Naive thymus-derived CD8-positive, alpha-beta T cell (primary cell): ENCODE data around the gene TTC32. TPM values are rescaled to one million over a fixed set of nuclear protein-coding genes. Genes with fewer than 3 reads are reported as not detected.
A peak's percentile ranks its signal among the peaks of the same experiment; 100 is the strongest.
"Not testable (repeated sequence)": the region's sequence is repeated elsewhere in the genome, so short reads cannot be mapped to it uniquely, and the experiment has no call there.

Experiments used
- ATAC-seq, 2 donors: fragments of 150-1000 bp; cut with Tn5 transposase in 1 of 2; sonication (Bioruptor Pico), chemical (Tn5 transposase) in 1 of 2; 1 replicate in 1 of 2; 2 replicates in 1 of 2; pipeline ENCODE4 v1.10.0; 2021; ENCODE audit warnings: mild to moderate bottlenecking in 2 of 2, moderate library complexity in 2 of 2
- POLR2A ChIA-PET: fragments of 350-600 bp; sonication (Branson Sonifier 250); formaldehyde crosslinking; loops from one replicate; lab custom pipeline; 2021; ENCODE audit warnings: antibody characterized with exemption; lab: Charles Lee
- DNase-seq, 10 donors: peaks; one replicate each; pipeline versions ENCODE4 v3.0.0 to v3.0.0-alpha.2; 2020 to 2022
- H3K27ac Mint-ChIP-seq, 10 donors: one replicate each; pipeline ENCODE4 v1.8.0; 2020 to 2022; ENCODE audit warnings: mild to moderate bottlenecking in 10 of 10, mixed read lengths in 10 of 10, moderate library complexity in 4 of 10, inconsistent platforms in 1 of 10
- H3K27me3 Mint-ChIP-seq, 5 donors: one replicate each; pipeline ENCODE4 v1.8.0; 2021 to 2022; ENCODE audit warnings: mixed read lengths in 5 of 5
- H3K36me3 Mint-ChIP-seq, 3 donors: one replicate each; pipeline ENCODE4 v1.8.0; 2020 to 2022; ENCODE audit warnings: mixed read lengths in 3 of 3, mild to moderate bottlenecking in 2 of 3, inconsistent platforms in 1 of 3
- H3K4me1 Mint-ChIP-seq, 4 donors: one replicate each; pipeline ENCODE4 v1.8.0; 2021 to 2022; ENCODE audit warnings: mixed read lengths in 4 of 4
- H3K4me3 Mint-ChIP-seq, 10 donors: one replicate each; pipeline ENCODE4 v1.8.0; 2020 to 2022; ENCODE audit warnings: mild to moderate bottlenecking in 10 of 10, mixed read lengths in 10 of 10, moderate library complexity in 6 of 10, inconsistent platforms in 1 of 10
- H3K9me3 Mint-ChIP-seq, 9 donors: one replicate each; pipeline ENCODE4 v1.8.0; 2020 to 2022; ENCODE audit warnings: mixed read lengths in 9 of 9, mild to moderate bottlenecking in 3 of 9, inconsistent platforms in 1 of 9, moderate library complexity in 1 of 9
- polyA plus RNA-seq, 3 donors: library from polyadenylated mRNA; unstranded; fragments of 300-500 nt; fragmentation: Illumina TruSeq; gene quantifications; one replicate each; pipeline ENCODE4 v1.2.3, GENCODE V29; 2021
- total RNA-seq, 8 experiments: library from RNA in 2 of 8; stranded (reverse) in 2 of 8; gene quantifications; one replicate each; pipeline ENCODE4 v1.2.3 and lab custom pipeline; 2021 to 2026

The TTC32 gene
- total and polyA plus RNA-seq, 5 experiments from 2014 or later, result 21.9 to 66.5 (median 37.0) TPM

DNA sequence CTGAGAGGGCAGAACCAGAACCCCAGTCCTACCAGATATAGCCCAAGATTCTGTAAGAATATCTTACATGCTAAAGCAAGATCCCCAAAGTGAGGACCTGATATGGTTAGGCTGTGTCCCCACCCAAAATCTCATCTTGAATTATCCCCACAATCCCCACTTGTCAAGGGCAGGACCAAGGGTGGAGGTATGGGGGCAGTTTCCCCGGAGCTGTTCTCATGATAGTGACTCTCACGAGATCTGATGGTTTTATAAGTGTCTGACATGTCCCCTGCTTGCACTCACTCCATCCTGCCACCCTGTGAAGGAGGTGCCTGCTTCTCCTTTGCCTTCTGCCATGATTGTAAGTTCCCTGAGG is 19.9 kb downstream of the TTC32 start:
- POLR2A ChIA-PET, result no interaction called here
- H3K27me3 Mint-ChIP-seq, result no peaks in the 10 kb centered on the region
- H3K27ac Mint-ChIP-seq, result peak overlapping the region in 5 of 10 donors; percentile 12 to 75 (median 16)

DNA sequence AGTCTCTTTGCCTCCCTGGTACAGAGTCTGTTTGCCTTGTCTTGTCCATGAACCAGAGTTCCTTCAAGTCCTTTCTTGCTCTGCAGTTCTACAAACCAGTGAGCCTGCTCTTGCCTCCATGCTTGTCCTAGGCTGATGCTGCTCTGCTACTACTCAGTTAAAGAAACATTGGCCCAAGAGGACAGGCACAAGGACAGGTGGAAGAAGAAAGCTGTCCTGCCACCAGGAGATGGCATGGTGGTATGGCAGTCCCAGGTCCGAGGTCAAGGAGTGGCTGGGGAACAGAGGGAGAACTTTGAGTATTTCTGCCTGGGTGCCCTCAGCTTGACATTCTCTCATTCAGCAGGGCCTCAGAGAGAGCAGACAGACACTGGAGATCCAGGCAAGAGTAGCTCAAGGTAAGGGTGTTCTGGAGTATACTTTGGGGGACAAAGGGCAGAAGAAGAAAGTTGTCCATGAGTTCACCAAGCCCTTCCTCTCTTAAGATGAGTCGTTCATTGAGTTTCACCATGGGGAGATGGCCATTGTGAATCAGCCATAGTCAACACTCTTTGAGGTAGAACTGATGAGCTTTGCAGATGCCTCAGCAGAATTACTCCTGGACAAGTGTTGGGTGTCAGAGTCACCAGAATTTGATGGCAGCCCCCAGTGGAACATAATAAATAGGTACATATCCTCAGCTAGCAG is 20.4 kb downstream of the TTC32 start:
- DNase-seq (no peak), ATAC-seq (no peak)
- no peaks in the 10 kb centered on the region for H3K27me3 Mint-ChIP-seq
- no peak overlapping the region for H3K4me3 Mint-ChIP-seq
- H3K27ac Mint-ChIP-seq, result peak overlapping the region in 6 of 10 donors; percentile 11 to 67 (median 20)
- POLR2A ChIA-PET, result no interaction called here
- H3K9me3 Mint-ChIP-seq, result no peaks in the 10 kb centered on the region
- peaks cover 0 to 2% (median 0%) of the 10 kb centered on the region in 4 donors for H3K4me1 Mint-ChIP-seq
- H3K36me3 Mint-ChIP-seq, result peaks cover 5 to 17% (median 14%) of the 10 kb centered on the region in 3 donors

More for the DNA sequence above, 19.9 kb downstream of the TTC32 start:
- Mint-ChIP-seq H3K36me3 (peaks cover 5 to 11% (median 9%) of the 10 kb centered on the region in 3 donors), H3K4me1 (peaks cover 0 to 2% (median 0%) of the 10 kb centered on the region in 4 donors), H3K4me3 (no peak overlapping the region), H3K9me3 (no peaks in the 10 kb centered on the region)
- DNase-seq (no peak), ATAC-seq (no peak)

DNA sequence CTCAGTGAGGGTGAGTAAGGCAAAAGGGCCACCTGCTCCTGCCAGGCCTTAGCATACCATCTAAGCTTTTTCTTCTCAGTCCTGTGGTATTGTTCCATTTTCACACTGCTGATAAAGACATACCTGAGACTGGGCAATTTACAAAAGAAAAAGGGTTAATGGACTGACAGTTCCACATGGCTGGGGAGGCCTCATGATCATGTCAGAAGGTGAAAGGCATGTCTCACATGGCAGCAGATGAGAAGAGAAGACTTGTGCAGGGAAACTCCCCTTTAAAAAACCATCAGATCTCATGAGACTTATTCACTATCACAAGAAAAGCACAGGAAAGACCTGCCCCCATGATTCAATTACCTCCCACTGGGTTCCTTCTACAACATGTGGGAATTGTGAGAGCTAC is 21.6 kb downstream of the TTC32 start:
- POLR2A ChIA-PET, H3K4me3 Mint-ChIP-seq, DNase-seq, H3K9me3 Mint-ChIP-seq, H3K27ac Mint-ChIP-seq, H3K27me3 Mint-ChIP-seq, ATAC-seq, H3K4me1 Mint-ChIP-seq: not testable (repeated sequence)
- H3K36me3 Mint-ChIP-seq, result peaks cover 5 to 28% (median 21%) of the 10 kb centered on the region in 3 donors

DNA sequence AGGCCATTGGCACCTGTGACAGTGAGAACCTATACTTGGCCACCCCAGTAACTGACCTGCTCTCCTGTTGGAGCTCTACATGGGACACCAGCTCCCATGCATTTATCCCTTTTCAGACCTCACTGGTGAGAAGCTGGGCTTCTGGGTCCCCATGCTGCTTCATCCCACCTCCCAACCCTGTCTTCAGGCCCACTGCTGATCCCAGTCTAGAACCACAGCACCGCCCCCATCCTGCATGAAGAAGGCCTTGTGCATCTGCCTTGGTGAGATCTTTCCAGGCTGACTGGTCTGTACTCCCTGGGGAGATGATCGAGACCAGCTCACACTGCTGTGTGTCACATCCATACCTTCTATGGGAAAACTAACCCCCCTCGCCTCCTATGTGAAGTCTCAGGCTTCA is 22.7 kb downstream of the TTC32 start:
- no peak for DNase-seq
- H3K36me3 Mint-ChIP-seq, result peaks cover 5 to 33% (median 22%) of the 10 kb centered on the region in 3 donors
- H3K27me3 Mint-ChIP-seq, result no peaks in the 10 kb centered on the region
- no peak for ATAC-seq
- H3K4me3 Mint-ChIP-seq, result no peak overlapping the region
- no peaks in the 10 kb centered on the region for H3K9me3 Mint-ChIP-seq
- peaks cover 0 to 4% (median 0%) of the 10 kb centered on the region in 4 donors for H3K4me1 Mint-ChIP-seq
- H3K27ac Mint-ChIP-seq, result peak overlapping the region in 2 of 10 donors; percentile 0 to 75
- POLR2A ChIA-PET, result no interaction called here

DNA sequence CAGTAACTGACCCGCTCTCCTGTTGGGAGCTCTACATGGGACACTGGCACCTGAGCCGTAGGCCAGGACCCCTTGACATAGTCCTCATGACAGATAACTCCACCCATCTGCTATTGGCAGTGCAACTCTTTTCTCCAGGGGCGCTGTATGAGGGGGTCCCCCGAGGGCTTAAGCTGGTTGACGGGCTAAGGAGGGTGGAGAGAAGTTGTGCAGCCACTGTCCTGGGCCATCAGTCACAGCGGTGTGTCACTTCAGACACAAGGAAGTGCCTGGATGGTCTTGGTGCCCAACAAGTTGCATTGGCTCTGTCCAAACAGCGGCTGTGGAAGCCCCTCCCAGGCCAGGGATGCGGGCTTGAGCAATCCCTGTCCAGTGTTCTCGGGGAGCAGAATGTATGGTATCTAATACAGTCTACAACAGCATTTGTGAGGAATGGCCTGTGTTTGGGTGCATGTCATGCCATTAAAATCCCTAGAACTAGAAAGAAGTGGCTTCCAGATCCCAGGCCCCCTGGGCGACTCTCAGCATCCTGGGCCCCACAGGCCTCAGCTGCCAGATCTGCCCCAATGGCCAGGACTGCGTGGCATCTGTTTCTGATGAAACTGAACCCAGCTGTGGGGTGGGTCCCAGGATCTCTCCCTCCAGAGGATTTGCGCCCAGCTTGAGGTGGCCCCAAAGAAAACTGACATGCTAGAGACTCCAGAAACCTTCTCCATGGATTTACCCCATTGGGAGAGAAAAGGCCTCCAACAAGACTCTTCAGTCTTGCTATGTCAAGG is 23.3 kb downstream of the TTC32 start:
- ATAC-seq, result no peak
- peaks cover 0 to 5% (median 0%) of the 10 kb centered on the region in 4 donors for H3K4me1 Mint-ChIP-seq
- POLR2A ChIA-PET, result no interaction called here
- no peaks in the 10 kb centered on the region for H3K27me3 Mint-ChIP-seq
- no peak for DNase-seq
- H3K4me3 Mint-ChIP-seq, result no peak overlapping the region
- no peaks in the 10 kb centered on the region for H3K9me3 Mint-ChIP-seq
- H3K36me3 Mint-ChIP-seq, result peaks cover 5 to 39% (median 22%) of the 10 kb centered on the region in 3 donors
- no peak overlapping the region for H3K27ac Mint-ChIP-seq

DNA sequence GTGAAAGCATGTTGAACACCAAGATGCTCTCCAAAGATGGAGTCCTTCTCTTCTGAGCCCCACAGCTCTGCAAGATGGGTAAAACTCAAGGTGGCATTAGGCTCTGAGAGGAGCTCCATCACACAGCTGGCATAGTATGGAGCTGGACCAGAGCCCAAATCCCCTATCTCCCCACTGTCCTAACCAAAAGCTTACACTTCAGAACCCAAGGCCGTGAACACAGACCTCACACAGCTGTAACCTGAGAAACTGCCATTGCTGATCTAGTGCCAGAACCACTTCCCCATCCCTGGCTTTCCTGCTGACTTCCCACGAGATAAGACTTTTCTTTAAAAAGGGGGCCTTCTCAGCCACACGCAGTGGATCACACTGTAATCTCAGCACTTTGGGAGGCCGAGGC is 25.0 kb downstream of the TTC32 start:
- DNase-seq, result no peak
- H3K4me3 Mint-ChIP-seq, result no peak overlapping the region
- H3K27ac Mint-ChIP-seq, result no peak overlapping the region
- H3K4me1 Mint-ChIP-seq, result peaks cover 0 to 14% (median 7%) of the 10 kb centered on the region in 4 donors
- H3K36me3 Mint-ChIP-seq, result peaks cover 5 to 55% (median 24%) of the 10 kb centered on the region in 3 donors
- ATAC-seq, result no peak
- no peaks in the 10 kb centered on the region for H3K9me3 Mint-ChIP-seq
- POLR2A ChIA-PET, result interaction anchor here (0.6 kb wide), 1 partner anchor 9 kb away, joined by 3 read pairs; no protein-coding TSS in a partner anchor
- no peaks in the 10 kb centered on the region for H3K27me3 Mint-ChIP-seq

DNA sequence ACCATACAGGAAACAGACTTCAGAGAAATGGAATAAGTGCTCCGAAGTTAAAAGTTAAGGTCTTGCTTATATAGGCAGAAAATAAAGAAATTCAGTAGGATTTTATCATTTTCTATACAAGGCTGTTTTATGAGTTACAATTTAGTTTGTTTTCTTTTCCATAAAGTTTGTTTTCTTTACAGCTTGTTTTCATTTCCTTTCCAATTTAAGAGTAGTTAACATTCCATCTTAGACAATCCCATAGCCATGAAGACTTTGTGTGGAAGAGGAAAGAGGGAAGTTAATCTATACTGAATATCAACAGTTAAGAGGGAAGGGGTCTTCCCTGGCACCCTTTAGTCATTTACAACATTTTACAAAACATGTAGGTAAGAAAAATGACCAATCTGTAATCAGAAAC is 26.5 kb downstream of the TTC32 start:
- Mint-ChIP-seq H3K9me3 (no peaks in the 10 kb centered on the region), H3K27me3 (no peaks in the 10 kb centered on the region), H3K27ac (no peak overlapping the region), H3K36me3 (peaks cover 5 to 59% (median 27%) of the 10 kb centered on the region in 3 donors), H3K4me1 (peaks cover 4 to 28% (median 15%) of the 10 kb centered on the region in 4 donors), H3K4me3 (no peak overlapping the region)
- POLR2A ChIA-PET, result interaction anchor here (0.7 to 1.1 kb wide), 2 partner anchors 26 to 630 kb away, joined by 3 to 4 read pairs; partner anchors contain the start of gene TTC32
- no peak for DNase-seq
- ATAC-seq, result no peak

DNA sequence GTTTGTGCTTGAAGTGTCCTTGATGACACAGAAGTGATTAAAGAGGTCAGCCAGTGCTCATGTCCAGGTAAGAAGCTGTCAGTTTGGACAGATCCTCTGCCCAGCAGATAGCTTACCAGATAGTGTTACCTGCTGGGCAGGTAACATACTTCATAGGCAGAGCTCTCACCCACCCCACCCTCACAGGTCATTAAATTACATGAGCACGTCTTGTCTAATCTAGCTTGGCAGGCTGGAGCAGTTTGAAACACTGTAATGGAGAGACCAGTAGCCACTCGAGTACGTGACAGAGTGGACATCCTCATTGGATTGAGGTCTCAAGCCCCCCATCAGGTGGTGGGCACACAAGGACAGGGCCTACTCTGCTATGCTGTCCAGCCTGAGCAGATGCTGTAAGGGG is 27.1 kb downstream of the TTC32 start:
- Mint-ChIP-seq H3K27me3 (no peaks in the 10 kb centered on the region), H3K4me1 (peaks cover 9 to 34% (median 19%) of the 10 kb centered on the region in 4 donors), H3K36me3 (peaks cover 5 to 59% (median 27%) of the 10 kb centered on the region in 3 donors), H3K27ac (no peak overlapping the region), H3K4me3 (no peak overlapping the region), H3K9me3 (no peaks in the 10 kb centered on the region)
- no peak for ATAC-seq
- POLR2A ChIA-PET, result interaction anchor here (1.1 kb wide), 1 partner anchor 27 kb away, joined by 4 read pairs; the partner anchor contains the start of gene TTC32
- DNase-seq, result peak in 1 of 10 donors; percentile 16

DNA sequence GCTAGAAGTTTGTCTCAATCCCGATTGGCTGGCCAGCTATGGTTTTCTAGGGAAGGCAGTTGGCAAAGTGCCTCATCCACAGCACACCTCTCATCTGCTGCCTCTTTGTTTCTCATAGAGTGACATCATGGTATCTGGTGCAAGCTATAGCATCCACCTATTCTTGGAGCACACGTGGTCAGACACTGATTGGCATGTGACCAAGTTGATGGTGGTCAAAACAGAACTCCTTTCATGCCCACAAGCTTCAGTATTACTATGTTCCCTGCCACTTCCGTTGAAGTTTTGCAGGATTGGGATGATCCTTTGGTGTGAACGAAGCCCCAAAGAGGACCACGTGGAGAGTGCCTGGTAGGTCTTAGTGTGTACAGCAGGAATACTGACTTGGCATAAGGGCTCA is 28.8 kb downstream of the TTC32 start:
- DNase-seq (peak in 1 of 10 donors; percentile 1), ATAC-seq (no peak)
- Mint-ChIP-seq H3K36me3 (peaks cover 0 to 53% (median 20%) of the 10 kb centered on the region in 3 donors), H3K27ac (peak overlapping the region in 2 of 10 donors; percentile 12 to 37), H3K27me3 (no peaks in the 10 kb centered on the region), H3K9me3 (no peaks in the 10 kb centered on the region), H3K4me1 (peaks cover 24 to 49% (median 32%) of the 10 kb centered on the region in 4 donors), H3K4me3 (no peak overlapping the region)
- POLR2A ChIA-PET, result interaction anchor here (1.5 kb wide), 2 partner anchors 24 to 28 kb away, joined by 5 to 9 read pairs; partner anchors contain the start of gene TTC32

DNA sequence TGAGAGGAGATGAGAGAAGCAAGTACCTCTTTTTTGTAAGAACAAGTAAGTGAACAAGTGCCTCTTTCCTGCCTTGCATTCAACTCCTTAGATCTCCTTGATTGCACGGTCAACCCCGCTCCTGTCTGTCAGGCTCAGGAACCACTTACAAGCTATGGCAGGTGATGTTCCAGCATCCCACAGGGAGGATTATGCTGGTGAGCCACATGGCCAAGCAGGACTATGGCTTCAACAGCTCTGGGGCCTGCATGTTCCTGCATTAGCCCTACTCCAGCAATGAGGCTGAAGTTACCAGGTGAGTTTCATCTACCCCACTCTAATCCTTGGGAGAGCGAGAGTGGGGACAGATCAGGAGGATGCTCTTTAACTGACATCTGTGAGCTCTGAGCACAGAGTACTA is 29.5 kb downstream of the TTC32 start:
- peak in 1 of 10 donors; percentile 13 for DNase-seq
- H3K4me3 Mint-ChIP-seq, result no peak overlapping the region
- H3K36me3 Mint-ChIP-seq, result peaks cover 0 to 53% (median 20%) of the 10 kb centered on the region in 3 donors
- H3K27me3 Mint-ChIP-seq, result no peaks in the 10 kb centered on the region
- POLR2A ChIA-PET, result interaction anchor here (1.5 kb wide), 2 partner anchors 25 to 29 kb away, joined by 5 to 9 read pairs; partner anchors contain the start of gene TTC32
- H3K27ac Mint-ChIP-seq, result peak overlapping the region in 4 of 10 donors; percentile 22 to 40 (median 34)
- ATAC-seq, result no peak
- H3K4me1 Mint-ChIP-seq, result peaks cover 24 to 56% (median 35%) of the 10 kb centered on the region in 4 donors
- H3K9me3 Mint-ChIP-seq, result no peaks in the 10 kb centered on the region

DNA sequence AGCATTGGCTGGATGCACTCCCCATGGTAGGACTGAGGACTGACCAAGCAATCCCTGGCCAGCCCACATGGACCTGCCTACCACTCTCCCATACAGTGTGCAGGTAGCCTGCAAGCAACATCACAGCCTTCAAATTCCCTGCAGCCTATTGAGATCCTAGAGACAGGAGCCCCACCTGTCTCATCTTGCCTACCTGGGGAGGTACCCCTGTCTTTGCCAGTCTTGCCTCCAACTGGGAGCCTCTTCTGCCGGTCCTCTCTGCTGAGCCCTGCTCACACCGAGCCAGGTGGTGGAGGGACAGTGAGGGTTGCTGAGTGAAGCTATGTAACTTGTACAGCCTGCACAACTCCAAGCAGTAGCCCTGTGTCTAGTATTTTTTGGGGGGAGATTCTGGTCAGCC is 29.9 kb downstream of the TTC32 start:
- DNase-seq (peak in 1 of 10 donors; percentile 28), ATAC-seq (no peak)
- Mint-ChIP-seq H3K9me3 (no peaks in the 10 kb centered on the region), H3K27ac (peak overlapping the region in 6 of 10 donors; percentile 22 to 92 (median 34)), H3K4me1 (peaks cover 24 to 56% (median 35%) of the 10 kb centered on the region in 4 donors), H3K27me3 (no peaks in the 10 kb centered on the region), H3K4me3 (no peak overlapping the region), H3K36me3 (peaks cover 0 to 51% (median 17%) of the 10 kb centered on the region in 3 donors)
- POLR2A ChIA-PET, result interaction anchor here (1.5 kb wide), 2 partner anchors 26 to 30 kb away, joined by 5 to 9 read pairs; partner anchors contain the start of gene TTC32

DNA sequence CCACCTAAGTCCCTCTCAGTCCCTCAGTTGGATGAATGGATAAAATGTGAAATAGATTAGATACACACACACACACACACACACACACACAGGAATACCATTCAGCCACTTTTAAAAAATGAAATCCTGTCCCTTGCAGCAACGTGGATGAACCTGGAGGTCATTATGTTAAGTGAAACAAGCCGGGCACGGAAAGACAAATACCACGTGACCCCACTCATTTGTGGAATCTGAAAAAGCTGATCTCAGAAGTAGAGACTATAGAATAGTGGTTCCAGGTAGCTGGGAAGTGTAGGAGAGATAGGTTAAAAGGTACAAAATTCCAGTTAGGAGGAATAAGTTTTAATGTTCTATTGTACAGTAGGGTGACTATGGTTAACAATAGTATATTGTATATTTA is 31.0 kb downstream of the TTC32 start:
- ATAC-seq (no peak), DNase-seq (no peak)
- Mint-ChIP-seq H3K27ac (peak overlapping the region in 8 of 10 donors; percentile 0 to 99 (median 92)), H3K36me3 (peaks cover 0 to 41% (median 11%) of the 10 kb centered on the region in 3 donors), H3K4me1 (peaks cover 24 to 56% (median 35%) of the 10 kb centered on the region in 4 donors), H3K9me3 (no peaks in the 10 kb centered on the region), H3K4me3 (peak overlapping the region in 3 of 10 donors; percentile 3 to 99 (median 95)), H3K27me3 (no peaks in the 10 kb centered on the region)
- POLR2A ChIA-PET, result interaction anchor here (2.9 kb wide), 1 partner anchor 29 kb away, joined by 32 read pairs; the partner anchor contains the start of gene TTC32
